ENCODE measurements around the gene ERBB2.
"Not testable (repeated sequence)": the region's sequence is repeated elsewhere in the genome, so short reads cannot be mapped to it uniquely, and the experiment has no call there.

ERBB2 gene

DNA sequence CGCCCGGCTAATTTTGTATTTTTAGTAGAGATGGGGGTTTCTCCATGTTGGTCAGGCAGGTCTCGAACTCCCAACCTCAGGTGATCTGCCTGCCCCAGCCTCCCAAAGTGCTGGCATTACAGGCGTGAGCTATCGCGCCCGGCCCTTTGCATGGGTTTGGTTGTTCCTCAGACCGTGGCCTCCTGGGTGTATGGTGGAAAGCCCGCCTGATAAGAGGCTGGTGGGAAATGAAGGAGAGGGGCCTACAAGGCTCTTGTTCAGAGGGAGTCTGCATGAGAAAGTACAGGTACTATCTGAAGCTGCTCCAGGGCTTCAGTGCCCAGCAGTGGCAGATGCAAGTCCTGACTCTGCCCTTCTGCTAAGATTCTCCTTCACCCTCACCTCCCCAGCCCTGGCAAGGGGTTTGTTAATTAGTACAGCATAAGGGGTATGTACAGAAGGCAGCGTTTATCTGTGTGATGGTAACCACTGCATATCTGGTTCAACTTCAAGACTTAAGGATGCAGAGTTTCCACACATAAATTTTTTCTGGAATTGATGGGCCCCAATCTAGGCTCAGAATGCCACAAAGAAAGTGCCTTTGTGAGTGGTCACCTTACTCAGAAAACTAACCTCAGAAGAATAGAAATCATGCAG lies 62.1 kb downstream of the ERBB2 start:
- H3K4me1 ChIP-seq (ENCODE audit: insufficient read depth, low read length, poor library complexity, severe bottlenecking): peaks cover 4% of the 10 kb centered on the region
- no peak overlapping the region for H2AFZ ChIP-seq (ENCODE audit: low read length)
- no peaks in the 10 kb centered on the region for H3K79me2 ChIP-seq (ENCODE audit: insufficient read depth, low read length)
- no peak overlapping the region for H3K9ac ChIP-seq (ENCODE audit: low read depth, low read length, poor library complexity, severe bottlenecking)
- no peaks in the 10 kb centered on the region; the same call in 1 of the 2 replicates for H3F3A ChIP-seq (ENCODE audit: low read depth)
- no peaks in the 10 kb centered on the region for H4K20me1 ChIP-seq (ENCODE audit: insufficient read depth, low read length, poor library complexity, severe bottlenecking)
- no peaks in the 10 kb centered on the region for H3K9me3 ChIP-seq (ENCODE audit: insufficient read depth, low read depth, low read length)
- H3K36me3 ChIP-seq (ENCODE audit: insufficient read depth, low read length): no peaks in the 10 kb centered on the region
- TF ChIP-seq, protein P1, sequence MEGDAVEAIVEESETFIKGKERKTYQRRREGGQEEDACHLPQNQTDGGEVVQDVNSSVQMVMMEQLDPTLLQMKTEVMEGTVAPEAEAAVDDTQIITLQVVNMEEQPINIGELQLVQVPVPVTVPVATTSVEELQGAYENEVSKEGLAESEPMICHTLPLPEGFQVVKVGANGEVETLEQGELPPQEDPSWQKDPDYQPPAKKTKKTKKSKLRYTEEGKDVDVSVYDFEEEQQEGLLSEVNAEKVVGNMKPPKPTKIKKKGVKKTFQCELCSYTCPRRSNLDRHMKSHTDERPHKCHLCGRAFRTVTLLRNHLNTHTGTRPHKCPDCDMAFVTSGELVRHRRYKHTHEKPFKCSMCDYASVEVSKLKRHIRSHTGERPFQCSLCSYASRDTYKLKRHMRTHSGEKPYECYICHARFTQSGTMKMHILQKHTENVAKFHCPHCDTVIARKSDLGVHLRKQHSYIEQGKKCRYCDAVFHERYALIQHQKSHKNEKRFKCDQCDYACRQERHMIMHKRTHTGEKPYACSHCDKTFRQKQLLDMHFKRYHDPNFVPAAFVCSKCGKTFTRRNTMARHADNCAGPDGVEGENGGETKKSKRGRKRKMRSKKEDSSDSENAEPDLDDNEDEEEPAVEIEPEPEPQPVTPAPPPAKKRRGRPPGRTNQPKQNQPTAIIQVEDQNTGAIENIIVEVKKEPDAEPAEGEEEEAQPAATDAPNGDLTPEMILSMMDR (conservative IDR thresholded peaks at IDR 0.05; ENCODE audit: low read length): no peak
- TF ChIP-seq EZH2phosphoT487 (IDR thresholded peaks at IDR 0.05; ENCODE audit: borderline replicate concordance): no peak
- no peak overlapping the region for H3K4me2 ChIP-seq (ENCODE audit: low read depth, low read length, poor library complexity, severe bottlenecking)
- no peaks in the 10 kb centered on the region for H3K27me3 ChIP-seq (ENCODE audit: insufficient read depth, low read length, poor library complexity, severe bottlenecking)
- no peak overlapping the region for H3K4me3 ChIP-seq (ENCODE audit: low read length, poor library complexity, severe bottlenecking)
- H3K9me2 ChIP-seq (replicated peaks; ENCODE audit: low read depth, low read length): no peaks in the 10 kb centered on the region

DNA sequence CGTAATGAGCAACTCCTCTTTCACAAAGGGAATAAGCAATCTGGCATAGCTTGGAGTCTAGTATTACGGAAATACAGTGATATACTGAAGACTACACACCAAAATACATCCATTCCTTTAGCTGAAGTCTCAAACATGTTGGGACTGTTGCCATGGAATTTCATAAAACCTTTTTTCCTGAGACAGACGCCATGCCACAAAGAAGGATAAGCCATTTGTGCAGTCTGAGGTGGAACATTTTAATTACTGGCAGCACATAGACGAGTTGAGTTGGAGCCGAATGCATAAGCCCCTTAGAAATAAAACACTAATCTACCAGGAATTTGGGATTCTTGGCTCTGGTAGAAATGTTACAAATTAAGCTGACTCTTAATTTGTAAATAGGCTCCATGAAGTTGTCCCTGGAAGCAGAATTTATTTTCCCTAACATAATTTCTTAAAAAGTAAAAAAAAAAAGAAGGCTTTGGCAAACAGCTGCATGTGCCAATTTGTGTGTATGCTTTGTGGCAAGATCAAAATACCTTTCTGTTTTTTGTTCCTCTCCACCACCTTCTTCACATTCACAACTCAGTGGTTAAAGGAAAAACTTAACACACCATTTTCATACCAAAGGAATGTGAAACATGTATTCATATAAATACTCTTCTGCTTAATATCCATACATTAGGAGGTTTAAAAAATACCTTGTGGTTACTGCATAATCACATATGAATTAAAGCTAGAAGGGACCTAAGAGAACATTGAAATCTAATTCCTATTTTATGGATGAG lies 63.4 kb downstream of the ERBB2 start:
- no peak for TF ChIP-seq EZH2phosphoT487 (IDR thresholded peaks at IDR 0.05; ENCODE audit: borderline replicate concordance)
- TF ChIP-seq, protein P1 (conservative IDR thresholded peaks at IDR 0.05; ENCODE audit: low read length): no peak
- peaks cover under 1% of the 10 kb centered on the region for H3K4me1 ChIP-seq (ENCODE audit: insufficient read depth, low read length, poor library complexity, severe bottlenecking)
- H3K36me3 ChIP-seq (ENCODE audit: insufficient read depth, low read length): no peaks in the 10 kb centered on the region
- no peak overlapping the region for H3K9ac ChIP-seq (ENCODE audit: low read depth, low read length, poor library complexity, severe bottlenecking)
- H3K4me2 ChIP-seq (ENCODE audit: low read depth, low read length, poor library complexity, severe bottlenecking): no peak overlapping the region
- H3F3A ChIP-seq (ENCODE audit: low read depth): no peaks in the 10 kb centered on the region
- no peaks in the 10 kb centered on the region for H3K79me2 ChIP-seq (ENCODE audit: insufficient read depth, low read length)
- no peak overlapping the region for H3K4me3 ChIP-seq (ENCODE audit: low read length, poor library complexity, severe bottlenecking)
- H2AFZ ChIP-seq (ENCODE audit: low read length): no peak overlapping the region
- H3K9me2 ChIP-seq (replicated peaks; ENCODE audit: low read depth, low read length): no peaks in the 10 kb centered on the region
- H3K27me3 ChIP-seq (ENCODE audit: insufficient read depth, low read length, poor library complexity, severe bottlenecking): no peaks in the 10 kb centered on the region
- no peaks in the 10 kb centered on the region for H4K20me1 ChIP-seq (ENCODE audit: insufficient read depth, low read length, poor library complexity, severe bottlenecking)
- no peaks in the 10 kb centered on the region for H3K9me3 ChIP-seq (ENCODE audit: insufficient read depth, low read depth, low read length)

DNA sequence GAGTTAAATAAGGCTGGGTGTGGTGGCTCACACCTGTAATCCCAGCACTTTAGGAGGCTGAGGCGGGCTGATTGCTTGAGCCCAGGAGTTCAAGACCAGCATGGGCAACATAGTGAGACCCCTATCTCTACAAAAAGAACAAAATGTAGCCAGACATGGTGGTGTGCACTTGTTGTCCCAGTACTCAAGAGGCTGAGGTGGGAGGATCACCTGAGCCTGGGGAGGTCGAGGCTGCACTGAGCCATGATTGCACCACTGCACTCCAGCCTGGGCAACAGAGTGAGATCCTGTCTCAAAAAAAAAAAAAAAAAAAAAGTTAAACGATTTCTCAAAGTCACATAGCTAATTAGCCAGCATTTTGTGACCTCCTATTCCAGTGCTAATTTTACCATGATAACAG lies 64.3 kb downstream of the ERBB2 start:
- not testable (repeated sequence) for H3K9me2 ChIP-seq (replicated peaks; ENCODE audit: low read depth, low read length); H3K4me3 ChIP-seq (ENCODE audit: low read length, poor library complexity, severe bottlenecking); H3K27me3 ChIP-seq (ENCODE audit: insufficient read depth, low read length, poor library complexity, severe bottlenecking); H3K36me3 ChIP-seq (ENCODE audit: insufficient read depth, low read length); H3F3A ChIP-seq (ENCODE audit: low read depth); H2AFZ ChIP-seq (ENCODE audit: low read length); H3K79me2 ChIP-seq (ENCODE audit: insufficient read depth, low read length); H4K20me1 ChIP-seq (ENCODE audit: insufficient read depth, low read length, poor library complexity, severe bottlenecking); H3K4me2 ChIP-seq (ENCODE audit: low read depth, low read length, poor library complexity, severe bottlenecking); H3K9me3 ChIP-seq (ENCODE audit: insufficient read depth, low read depth, low read length); H3K9ac ChIP-seq (ENCODE audit: low read depth, low read length, poor library complexity, severe bottlenecking); H3K4me1 ChIP-seq (ENCODE audit: insufficient read depth, low read length, poor library complexity, severe bottlenecking)
